Measurements from ENCODE around the gene GPC6. TPM values are rescaled to one million over a fixed set of nuclear protein-coding genes. Genes with fewer than 3 reads are reported as not detected.

GPC6 gene
- total and polyA plus RNA-seq, 4 donors = 5.0 to 37.4 (median 18.9) TPM

GRCh38 chr13:93646245-93646644 is 419.6 kb downstream of the GPC6 start:
- 14 to 16% methylated on average over 7 of the region's 7 CpGs for WGBS, 2 donors
- ATAC-seq (ENCODE audit: low FRiP score) (peak; percentile 22), DNase-seq (no peak)
- H3K4me1 ChIP-seq (ENCODE audit: control insufficient read depth in 1 of 2, insufficient read depth in 2 of 2, low read length in 2 of 2) = no peaks in the 10 kb centered on the region
- H3K27me3 ChIP-seq (ENCODE audit: control insufficient read depth in 1 of 2, insufficient read depth in 2 of 2, low read length in 1 of 2) = no peaks in the 10 kb centered on the region
- peaks cover 2% of the 10 kb centered on the region for H3K9me3 ChIP-seq (ENCODE audit: control insufficient read depth, low read length)
- no peaks in the 10 kb centered on the region for H3K36me3 ChIP-seq (ENCODE audit: control insufficient read depth in 1 of 2, insufficient read depth in 2 of 2, low read length in 1 of 2)
- intact Hi-C loops (cut with DNase I) = no loop called here
- H3K27ac ChIP-seq (ENCODE audit: low read depth in 1 of 2, low read length in 2 of 2) = no peak overlapping the region
- no peak overlapping the region for H3K4me3 ChIP-seq (ENCODE audit: low read length in 2 of 2)

- 36 to 39% methylated on average over 2 of the region's 2 CpGs for WGBS, 2 donors
- intact Hi-C loops (cut with DNase I) = no loop called here
These were observed 422.9 kb downstream of the GPC6 start for GRCh38 chr13:93649496-93649895.

GRCh38 chr13:93653776-93654175 is 427.2 kb downstream of the GPC6 start:
- no peaks in the 10 kb centered on the region for H3K27me3 ChIP-seq (ENCODE audit: control insufficient read depth in 1 of 2, insufficient read depth in 2 of 2, low read length in 1 of 2)
- H3K4me1 ChIP-seq (ENCODE audit: control insufficient read depth in 1 of 2, insufficient read depth in 2 of 2, low read length in 2 of 2) = no peaks in the 10 kb centered on the region
- peaks cover 2% of the 10 kb centered on the region for H3K9me3 ChIP-seq (ENCODE audit: control insufficient read depth, low read length)
- 91 to 95% methylated on average over 3 of the region's 3 CpGs for WGBS, 2 donors
- H3K36me3 ChIP-seq (ENCODE audit: control insufficient read depth in 1 of 2, insufficient read depth in 2 of 2, low read length in 1 of 2) = no peaks in the 10 kb centered on the region
- DNase-seq = no peak
- no peak for ATAC-seq (ENCODE audit: low FRiP score)
- no peak overlapping the region for H3K4me3 ChIP-seq (ENCODE audit: low read length in 2 of 2)
- intact Hi-C loops (cut with DNase I) = no loop called here
- no peak overlapping the region for H3K27ac ChIP-seq (ENCODE audit: low read depth in 1 of 2, low read length in 2 of 2)

More at GRCh38 chr13:93649496-93649895, 422.9 kb downstream of the GPC6 start:
- Histone ChIP-seq H3K9me3 (ENCODE audit: control insufficient read depth, low read length) (peaks cover 2% of the 10 kb centered on the region), H3K27me3 (ENCODE audit: control insufficient read depth in 1 of 2, insufficient read depth in 2 of 2, low read length in 1 of 2) (no peaks in the 10 kb centered on the region), H3K4me1 (ENCODE audit: control insufficient read depth in 1 of 2, insufficient read depth in 2 of 2, low read length in 2 of 2) (no peaks in the 10 kb centered on the region), H3K36me3 (ENCODE audit: control insufficient read depth in 1 of 2, insufficient read depth in 2 of 2, low read length in 1 of 2) (no peaks in the 10 kb centered on the region), H3K27ac (ENCODE audit: low read depth in 1 of 2, low read length in 2 of 2) (no peak overlapping the region), H3K4me3 (ENCODE audit: low read length in 2 of 2) (no peak overlapping the region)
- no peak for DNase-seq
- ATAC-seq (ENCODE audit: low FRiP score) = no peak

- Histone ChIP-seq H3K4me3 (ENCODE audit: low read length in 2 of 2) (no peak overlapping the region), H3K4me1 (ENCODE audit: control insufficient read depth in 1 of 2, insufficient read depth in 2 of 2, low read length in 2 of 2) (no peaks in the 10 kb centered on the region), H3K27ac (ENCODE audit: low read depth in 1 of 2, low read length in 2 of 2) (no peak overlapping the region), H3K36me3 (ENCODE audit: control insufficient read depth in 1 of 2, insufficient read depth in 2 of 2, low read length in 1 of 2) (no peaks in the 10 kb centered on the region), H3K9me3 (ENCODE audit: control insufficient read depth, low read length) (no peaks in the 10 kb centered on the region), H3K27me3 (ENCODE audit: control insufficient read depth in 1 of 2, insufficient read depth in 2 of 2, low read length in 1 of 2) (no peaks in the 10 kb centered on the region)
- intact Hi-C loops (cut with DNase I) = no loop called here
- DNase-seq = no peak
- no peak for ATAC-seq (ENCODE audit: low FRiP score)
- WGBS, 2 donors = 36 to 40% methylated on average over 1 of the region's 1 CpG
These were observed 428.5 kb downstream of the GPC6 start for GRCh38 chr13:93655154-93655553.

GRCh38 chr13:93660391-93661063 is 433.9 kb downstream of the GPC6 start:
- Histone ChIP-seq H3K9me3 (ENCODE audit: control insufficient read depth, low read length) (no peaks in the 10 kb centered on the region), H3K4me3 (ENCODE audit: low read length in 2 of 2) (no peak overlapping the region), H3K27ac (ENCODE audit: low read depth in 1 of 2, low read length in 2 of 2) (no peak overlapping the region), H3K4me1 (ENCODE audit: control insufficient read depth in 1 of 2, insufficient read depth in 2 of 2, low read length in 2 of 2) (no peaks in the 10 kb centered on the region), H3K36me3 (ENCODE audit: control insufficient read depth in 1 of 2, insufficient read depth in 2 of 2, low read length in 1 of 2) (no peaks in the 10 kb centered on the region), H3K27me3 (ENCODE audit: control insufficient read depth in 1 of 2, insufficient read depth in 2 of 2, low read length in 1 of 2) (no peaks in the 10 kb centered on the region)
- ATAC-seq (ENCODE audit: low FRiP score) = no peak
- intact Hi-C loops (cut with DNase I) = no loop called here
- no peak for DNase-seq

GRCh38 chr13:93670866-93671265 is 444.3 kb downstream of the GPC6 start:
- intact Hi-C loops (cut with DNase I) = no loop called here

GRCh38 chr13:93672996-93673395 is 446.4 kb downstream of the GPC6 start:
- no peak overlapping the region for H3K27ac ChIP-seq (ENCODE audit: low read depth in 1 of 2, low read length in 2 of 2)
- WGBS, 2 donors = 81 to 91% methylated on average over 1 of the region's 1 CpG
- H3K4me3 ChIP-seq (ENCODE audit: low read length in 2 of 2) = no peak overlapping the region
- no peaks in the 10 kb centered on the region for H3K36me3 ChIP-seq (ENCODE audit: control insufficient read depth in 1 of 2, insufficient read depth in 2 of 2, low read length in 1 of 2)
- intact Hi-C loops (cut with DNase I) = no loop called here
- H3K27me3 ChIP-seq (ENCODE audit: control insufficient read depth in 1 of 2, insufficient read depth in 2 of 2, low read length in 1 of 2) = no peaks in the 10 kb centered on the region
- DNase-seq = no peak
- peaks cover 0 to 4% of the 10 kb centered on the region in 2 donors for H3K4me1 ChIP-seq (ENCODE audit: control insufficient read depth in 1 of 2, insufficient read depth in 2 of 2, low read length in 2 of 2)
- no peaks in the 10 kb centered on the region for H3K9me3 ChIP-seq (ENCODE audit: control insufficient read depth, low read length)
- ATAC-seq (ENCODE audit: low FRiP score) = no peak

More at GRCh38 chr13:93670866-93671265, 444.3 kb downstream of the GPC6 start:
- no peaks in the 10 kb centered on the region for H3K36me3 ChIP-seq (ENCODE audit: control insufficient read depth in 1 of 2, insufficient read depth in 2 of 2, low read length in 1 of 2)
- DNase-seq = no peak
- no peaks in the 10 kb centered on the region for H3K9me3 ChIP-seq (ENCODE audit: control insufficient read depth, low read length)
- peaks cover 0 to 4% of the 10 kb centered on the region in 2 donors for H3K4me1 ChIP-seq (ENCODE audit: control insufficient read depth in 1 of 2, insufficient read depth in 2 of 2, low read length in 2 of 2)
- H3K27me3 ChIP-seq (ENCODE audit: control insufficient read depth in 1 of 2, insufficient read depth in 2 of 2, low read length in 1 of 2) = no peaks in the 10 kb centered on the region
- H3K4me3 ChIP-seq (ENCODE audit: low read length in 2 of 2) = no peak overlapping the region
- no peak for ATAC-seq (ENCODE audit: low FRiP score)
- H3K27ac ChIP-seq (ENCODE audit: low read depth in 1 of 2, low read length in 2 of 2) = no peak overlapping the region
- whole genome bisulfite sequencing, 2 donors = 38 to 46% methylated on average over 2 of the region's 2 CpGs

- no peaks in the 10 kb centered on the region for H3K36me3 ChIP-seq (ENCODE audit: control insufficient read depth in 1 of 2, insufficient read depth in 2 of 2, low read length in 1 of 2)
- DNase-seq = no peak
- WGBS, 2 donors = 90 to 92% methylated on average over 3 of the region's 3 CpGs
- no peak overlapping the region for H3K27ac ChIP-seq (ENCODE audit: low read depth in 1 of 2, low read length in 2 of 2)
- peaks cover 0 to 4% of the 10 kb centered on the region in 2 donors for H3K4me1 ChIP-seq (ENCODE audit: control insufficient read depth in 1 of 2, insufficient read depth in 2 of 2, low read length in 2 of 2)
- H3K27me3 ChIP-seq (ENCODE audit: control insufficient read depth in 1 of 2, insufficient read depth in 2 of 2, low read length in 1 of 2) = no peaks in the 10 kb centered on the region
- H3K9me3 ChIP-seq (ENCODE audit: control insufficient read depth, low read length) = no peaks in the 10 kb centered on the region
- ATAC-seq (ENCODE audit: low FRiP score) = no peak
- no peak overlapping the region for H3K4me3 ChIP-seq (ENCODE audit: low read length in 2 of 2)
- intact Hi-C loops (cut with DNase I) = no loop called here
These were observed 447.3 kb downstream of the GPC6 start for GRCh38 chr13:93673885-93674284.

- intact Hi-C loops (cut with DNase I) = no loop called here
- 65 to 76% methylated on average over 3 of the region's 3 CpGs for WGBS, 2 donors
- no peaks in the 10 kb centered on the region for H3K27me3 ChIP-seq (ENCODE audit: control insufficient read depth in 1 of 2, insufficient read depth in 2 of 2, low read length in 1 of 2)
These were observed 447.7 kb downstream of the GPC6 start for GRCh38 chr13:93674337-93674755.

More at GRCh38 chr13:93674337-93674755, 447.7 kb downstream of the GPC6 start:
- Histone ChIP-seq H3K4me1 (ENCODE audit: control insufficient read depth in 1 of 2, insufficient read depth in 2 of 2, low read length in 2 of 2) (peaks cover 0 to 4% of the 10 kb centered on the region in 2 donors), H3K4me3 (ENCODE audit: low read length in 2 of 2) (no peak overlapping the region), H3K36me3 (ENCODE audit: control insufficient read depth in 1 of 2, insufficient read depth in 2 of 2, low read length in 1 of 2) (no peaks in the 10 kb centered on the region), H3K9me3 (ENCODE audit: control insufficient read depth, low read length) (no peaks in the 10 kb centered on the region), H3K27ac (ENCODE audit: low read depth in 1 of 2, low read length in 2 of 2) (no peak overlapping the region)
- no peak for ATAC-seq (ENCODE audit: low FRiP score)
- no peak for DNase-seq
